Liver (tissue), 9 donors: ENCODE results near the gene HRH3. TPM values are rescaled to one million over a fixed set of nuclear protein-coding genes. Genes with fewer than 3 reads are reported as not detected.

ENCODE experiments used
- DNase-seq: peaks from one replicate; pipeline ENCODE4 v3.0.0-alpha.2; 2017; ENCODE audit warnings: low spot score
- H3K27ac ChIP-seq, 2 donors: one replicate each; pipeline ENCODE4 v1.7.0; 2013; ENCODE audit warnings: inconsistent platforms in 2 of 2, low read length in 2 of 2, control low read depth in 1 of 2, low read depth in 1 of 2, mild to moderate bottlenecking in 1 of 2
- H3K27me3 ChIP-seq, 4 donors: one replicate each; pipeline versions ENCODE4 v1.6.1 to v1.7.0; 2013; ENCODE audit warnings: low read length in 3 of 4, inconsistent platforms in 1 of 4, mild to moderate bottlenecking in 1 of 4, moderate library complexity in 1 of 4; ENCODE audit not compliant: control insufficient read depth in 4 of 4, insufficient read depth in 4 of 4
- H3K36me3 ChIP-seq, 4 donors: one replicate each; pipeline versions ENCODE4 v1.6.1 to v1.7.0; 2013; ENCODE audit warnings: low read length in 3 of 4, mild to moderate bottlenecking in 3 of 4, low read depth in 1 of 4, moderate library complexity in 1 of 4; ENCODE audit not compliant: control insufficient read depth in 4 of 4, insufficient read depth in 3 of 4
- H3K4me1 ChIP-seq, 4 donors: one replicate each; pipeline versions ENCODE4 v1.6.1 to v1.7.0; 2013; ENCODE audit warnings: low read length in 3 of 4, mild to moderate bottlenecking in 3 of 4, moderate library complexity in 1 of 4; ENCODE audit not compliant: control insufficient read depth in 4 of 4, insufficient read depth in 4 of 4
- H3K4me3 ChIP-seq, 3 donors: one replicate each; pipeline versions ENCODE4 v1.6.1 to v1.7.0; 2013; ENCODE audit warnings: low read length in 3 of 3, control low read depth in 1 of 3, low read depth in 1 of 3, mild to moderate bottlenecking in 1 of 3
- H3K9ac ChIP-seq, 2 donors: one replicate each; pipeline ENCODE4 v1.7.0; 2013; ENCODE audit warnings: low read length in 2 of 2, mild to moderate bottlenecking in 2 of 2, moderate library complexity in 2 of 2, control low read depth in 1 of 2, low read depth in 1 of 2
- H3K9me3 ChIP-seq, 4 donors: one replicate each; pipeline versions ENCODE4 v1.6.1 to v1.7.0; 2013; ENCODE audit warnings: low read length in 3 of 4; ENCODE audit not compliant: control insufficient read depth in 4 of 4
- ATF3 ChIP-seq: IDR thresholded peaks from 2 replicates; pipeline ENCODE4 v1.6.1; 2016; ENCODE audit warnings: antibody characterized with exemption
- CTCF ChIP-seq: fragments of 150-350 bp; IDR thresholded peaks from 2 replicates; pipeline ENCODE4 v1.5.1; 2017; ENCODE audit warnings: improper control_type of control experiment, low read depth, low read length; ENCODE audit not compliant: missing input control
- EGR1 ChIP-seq, 2 donors: IDR thresholded peaks; 2 replicates each; pipeline ENCODE4 v1.6.1; 2016 to 2018; ENCODE audit warnings: antibody characterized with exemption in 2 of 2, low read depth in 2 of 2
- FOXA1 ChIP-seq: IDR thresholded peaks from 2 replicates; pipeline ENCODE4 v1.6.1; 2016; ENCODE audit warnings: antibody characterized with exemption
- FOXA2 ChIP-seq: IDR thresholded peaks from 2 replicates; pipeline ENCODE4 v1.6.1; 2016; ENCODE audit warnings: antibody characterized with exemption
- GABPA ChIP-seq, 2 donors: IDR thresholded peaks in 1 of 2; conservative IDR thresholded peaks in 1 of 2; 2 replicates each; pipeline ENCODE4 v1.6.1; 2016; ENCODE audit warnings: antibody characterized with exemption in 2 of 2, mild to moderate bottlenecking in 1 of 2, moderate library complexity in 1 of 2
- HNF4A ChIP-seq, 2 donors: conservative IDR thresholded peaks; 2 replicates each; pipeline ENCODE4 v1.6.1; 2016; ENCODE audit warnings: antibody characterized with exemption in 2 of 2, mild to moderate bottlenecking in 2 of 2
- HNF4G ChIP-seq: IDR thresholded peaks from 2 replicates; pipeline ENCODE4 v1.6.1; 2016; ENCODE audit warnings: antibody characterized with exemption
- JUND ChIP-seq, 2 donors: IDR thresholded peaks; 2 replicates each; pipeline ENCODE4 v1.6.1; 2016; ENCODE audit warnings: antibody characterized with exemption in 2 of 2
- MAX ChIP-seq: IDR thresholded peaks from 2 replicates; pipeline ENCODE4 v1.6.1; 2016; ENCODE audit warnings: antibody characterized with exemption
- NR2F2 ChIP-seq: IDR thresholded peaks from 2 replicates; pipeline ENCODE4 v1.6.1; 2016; ENCODE audit warnings: antibody characterized with exemption
- RAD21 ChIP-seq, 2 donors: IDR thresholded peaks; 2 replicates each; pipeline ENCODE4 v1.6.1; 2016; ENCODE audit warnings: antibody characterized with exemption in 2 of 2, mild to moderate bottlenecking in 2 of 2
- REST ChIP-seq: IDR thresholded peaks from 2 replicates; pipeline ENCODE4 v1.6.1; 2016; ENCODE audit warnings: antibody characterized with exemption, mild to moderate bottlenecking
- RXRA ChIP-seq, 2 donors: IDR thresholded peaks; 2 replicates each; pipeline ENCODE4 v1.6.1; 2017 to 2018; ENCODE audit warnings: antibody characterized with exemption in 2 of 2, mild to moderate bottlenecking in 1 of 2
- SP1 ChIP-seq: IDR thresholded peaks from 2 replicates; pipeline ENCODE4 v1.6.1; 2018; ENCODE audit warnings: antibody characterized with exemption, mild to moderate bottlenecking
- TAF1 ChIP-seq: conservative IDR thresholded peaks from 2 replicates; pipeline ENCODE4 v1.6.1; 2016; ENCODE audit warnings: antibody characterized with exemption, mild to moderate bottlenecking
- YY1 ChIP-seq: IDR thresholded peaks from 2 replicates; pipeline ENCODE4 v1.6.1; 2016; ENCODE audit warnings: antibody characterized with exemption, mild to moderate bottlenecking
- ZBTB33 ChIP-seq: IDR thresholded peaks from 2 replicates; pipeline ENCODE4 v1.6.1; 2016; ENCODE audit warnings: antibody characterized with exemption
- WGBS: extraction: QIAGEN DNeasy Blood & Tissue Kit; methylation state at CpG from one replicate; pipeline ENCODE4 v1.1.7; 2013; 5-methylcytosine and 5-hydroxymethylcytosine counted together
- polyA plus RNA-seq, 2 donors: library from polyadenylated mRNA; stranded (reverse) in 1 of 2; unstranded in 1 of 2; fragments of 200-250 nt in 1 of 2; fragments of >200 nt in 1 of 2; fragmentation: Nextera tagmentation in 1 of 2; extraction: Ambion mirVana in 1 of 2; gene quantifications; one replicate each; pipeline versions ENCODE4 v1.2.1 to v1.2.3, GENCODE V29; 2013 to 2015
- total RNA-seq, 2 donors: library from RNA; depleted of rRNA; stranded (reverse); fragments of >200 nt; gene quantifications; one replicate each; pipeline ENCODE4 v1.2.3, GENCODE V29; 2014
- donor health status: healthy.
- donor health status: healthy.
- donor health status: healthy.
- donor health status: healthy.
- donor health status: healthy.

The HRH3 gene
- total and polyA plus RNA-seq, 4 donors, result not detected

- peak within 1 kb of the TSS; percentile 88 to 97 for H3K9ac ChIP-seq
- peaks cover 7 to 57% (median 37%) of the 10 kb centered on the region in 4 donors for H3K4me1 ChIP-seq
- peak within 1 kb of the TSS; percentile 87 to 98 for H3K27ac ChIP-seq
- under 1% methylated on average over 96 of the region's 96 CpGs for WGBS
- TF ChIP-seq REST (peak; percentile 91), CTCF (no peak), JUND (IDR thresholded peaks at IDR 0.05) (no peak), ZBTB33 (no peak), ATF3 (no peak), YY1 (peak; percentile 78), FOXA2 (no peak), EGR1 (IDR thresholded peaks at IDR 0.05; ENCODE audit: low read depth in 2 of 2) (peak in 1 of 2 donors; percentile 53), RXRA (IDR thresholded peaks at IDR 0.05) (peak in 1 of 2 donors; percentile 33), TAF1 (no peak), HNF4A (conservative IDR thresholded peaks at IDR 0.05) (peak in 1 of 2 donors; percentile 38), HNF4G (no peak), FOXA1 (peak; percentile 12), GABPA (IDR thresholded peaks at IDR 0.05 in 1 of 2, conservative IDR thresholded peaks at IDR 0.05 in 1 of 2) (peak; percentile 90 to 97), SP1 (peak; percentile 39), MAX (no peak), NR2F2 (no peak), RAD21 (IDR thresholded peaks at IDR 0.05) (peak; percentile 12 to 45)
- H3K9me3 ChIP-seq, result no peaks in the 10 kb centered on the region
- no peaks in the 10 kb centered on the region for H3K27me3 ChIP-seq
- H3K36me3 ChIP-seq, result peaks cover 0 to 4% (median 0%) of the 10 kb centered on the region in 4 donors
- DNase-seq, result peak; percentile 93
- H3K4me3 ChIP-seq, result peak within 1 kb of the TSS; percentile 83 to 95 (median 91)
Observed at GRCh38 chr20:62182469-62183425, 37.3 kb downstream of the HRH3 start, which contains the start of gene MTG2. Gene MTG2, plus strand, starts transcription at chr20:62183028. Its CDS starts 10,393 bp downstream, at chr20:62193421.
